ENCODE results near the gene ZCCHC7. TPM values are rescaled to one million over a fixed set of nuclear protein-coding genes. Genes with fewer than 3 reads are reported as not detected.

The ZCCHC7 gene
- total and polyA plus RNA-seq, 2 of the 8 experiments (the other 6 are each of a cell fraction or from before 2014, with no cell fraction given) = 12.2 to 27.5 TPM

- no peak overlapping the region for H3K23ac ChIP-seq (ENCODE audit: insufficient read length)
- ChIA-PET CTCF (ENCODE audit: partially characterized antibody) (no interaction called here), POLR2A (ENCODE audit: partially characterized antibody) (no interaction called here)
- H2AK5ac ChIP-seq (ENCODE audit: low read depth, low read length) = no peak overlapping the region
- no peak overlapping the region for H4K8ac ChIP-seq (ENCODE audit: extremely low read depth, insufficient read depth, low read length)
- H3K79me1 ChIP-seq (ENCODE audit: low read depth, low read length) = peaks cover 3% of the 10 kb centered on the region; the same call in 1 of the 2 replicates
- H3K9ac ChIP-seq (replicated peaks in 1 of 4; ENCODE audit: extremely low read depth in 1 of 4, low read depth in 3 of 4, low read length in 3 of 4) = no peak overlapping the region
- H3K27me3 ChIP-seq (replicated peaks in 1 of 4; ENCODE audit: control insufficient read depth in 3 of 4, extremely low read depth in 1 of 4, insufficient read depth in 3 of 4, low read length in 3 of 4) = no peaks in the 10 kb centered on the region
- H3K9me3 ChIP-seq (ENCODE audit: insufficient read depth in 2 of 2, low read depth in 1 of 2, low read length in 1 of 2) = no peaks in the 10 kb centered on the region
- H4K91ac ChIP-seq (replicated peaks; ENCODE audit: insufficient read length, low read length) = no peak overlapping the region
- no peaks in the 10 kb centered on the region; the same call in 1 of the 2 replicates for H3K23me2 ChIP-seq (ENCODE audit: low read depth, low read length)
- no peak overlapping the region for H3K4me3 ChIP-seq (ENCODE audit: extremely low read depth in 1 of 4, insufficient read depth in 2 of 4, low read depth in 3 of 4, low read length in 4 of 4)
- no peak overlapping the region for H3K18ac ChIP-seq (ENCODE audit: extremely low read depth, low read length)
- DNase-seq (ENCODE audit: low read depth in 1 of 2, low spot score in 2 of 2) = no peak
- H2BK5ac ChIP-seq (ENCODE audit: low read depth, low read length) = no peak overlapping the region
- H4K5ac ChIP-seq (ENCODE audit: insufficient read length, low read depth, low read length) = no peak overlapping the region
- 85% methylated on average over 6 of the region's 6 CpGs; no CpG with 5 or more reads in 1 of the 2 experiments for WGBS, 2 experiments (ENCODE audit: extremely low coverage in 1 of 2, insufficient coverage in 1 of 2, insufficient read length in 1 of 2, insufficient replicate concordance in 2 of 2, low coverage in 1 of 2, low lambda C conversion rate in 2 of 2, missing lambda C conversion rate in 1 of 2)
- no peak overlapping the region for H3K27ac ChIP-seq (ENCODE audit: low read depth, low read length)
- H3K36me3 ChIP-seq (ENCODE audit: control insufficient read depth in 2 of 4, insufficient read depth in 4 of 4, low read length in 3 of 4) = peaks cover 0 to 3% (median 0%) of the 10 kb centered on the region in 4 experiments; a peak in 1 of 8 replicates
- no peaks in the 10 kb centered on the region for H4K20me1 ChIP-seq (replicated peaks in 1 of 2; ENCODE audit: control insufficient read depth in 1 of 2, insufficient read depth in 2 of 2, low read length in 2 of 2)
- no peak overlapping the region for H3K14ac ChIP-seq (ENCODE audit: insufficient read length)
- FAIRE-seq = no peak
- no peak overlapping the region for H2BK120ac ChIP-seq (replicated peaks; ENCODE audit: low read depth, low read length)
- no peak overlapping the region for H3K56ac ChIP-seq (replicated peaks; ENCODE audit: insufficient read length, low read depth, low read length)
- no peak overlapping the region for H2BK15ac ChIP-seq (ENCODE audit: low read length)
- H2BK12ac ChIP-seq (ENCODE audit: low read depth, low read length) = no peak overlapping the region
- TF ChIP-seq CREB1 (IDR thresholded peaks at IDR 0.05) (no peak), PHF8 (conservative IDR thresholded peaks at IDR 0.05; ENCODE audit: low read depth, low read length) (no peak), USF2 (IDR thresholded peaks at IDR 0.05; ENCODE audit: low read length) (no peak), SP4 (IDR thresholded peaks at IDR 0.05; ENCODE audit: low read length) (no peak), KDM5A (IDR thresholded peaks at IDR 0.05; ENCODE audit: low read length) (no peak)
- H2BK20ac ChIP-seq (ENCODE audit: low read length) = no peak overlapping the region
- H2AFZ ChIP-seq (ENCODE audit: low read length) = no peak overlapping the region
- no peak overlapping the region for H3K4me2 ChIP-seq (ENCODE audit: insufficient read depth in 1 of 2, low read depth in 2 of 2, low read length in 2 of 2)
- H3K4ac ChIP-seq (replicated peaks; ENCODE audit: insufficient read length, low read depth, low read length) = no peak overlapping the region
- H3K79me2 ChIP-seq (ENCODE audit: control insufficient read depth in 1 of 2, insufficient read depth in 2 of 2, low read length in 2 of 2) = peaks cover 0 to 15% of the 10 kb centered on the region in 2 experiments; a peak in 2 of 4 replicates
- peaks cover 0 to 3% (median 2%) of the 10 kb centered on the region in 4 experiments; a peak in 3 of 7 replicates for H3K4me1 ChIP-seq (replicated peaks in 1 of 4; ENCODE audit: control insufficient read depth in 3 of 4, insufficient read depth in 4 of 4, low read length in 3 of 4)
Measured at GRCh38 chr9:37187292-37187691, 66.9 kb downstream of the ZCCHC7 start.
